Ishikawa (cell line): ENCODE data around the gene TMA7B.

Experiments used
- CEBPB ChIP-seq: IDR thresholded peaks from 2 replicates; pipeline ENCODE4 v1.6.1; 2012
- CREB1 ChIP-seq: IDR thresholded peaks from 2 replicates; pipeline ENCODE4 v1.6.1; 2012; ENCODE audit warnings: low read depth
- EGR1 ChIP-seq: IDR thresholded peaks from 2 replicates; pipeline ENCODE4 v1.6.1; 2012
- EP300 ChIP-seq: IDR thresholded peaks from 2 replicates; pipeline ENCODE4 v1.6.1; 2012; ENCODE audit warnings: borderline replicate concordance
- FOXM1 ChIP-seq: IDR thresholded peaks from 2 replicates; pipeline ENCODE4 v1.6.1; 2012; ENCODE audit warnings: low read depth, borderline replicate concordance
- MAX ChIP-seq: IDR thresholded peaks from 2 replicates; pipeline ENCODE4 v1.6.1; 2012
- NFIC ChIP-seq: IDR thresholded peaks from 2 replicates; pipeline ENCODE4 v1.6.1; 2012
- RAD21 ChIP-seq: IDR thresholded peaks from 2 replicates; pipeline ENCODE4 v1.6.1; 2012; ENCODE audit warnings: low read depth
- REST ChIP-seq: IDR thresholded peaks from 2 replicates; pipeline ENCODE4 v1.6.1; 2012; ENCODE audit warnings: low read depth, mild to moderate bottlenecking
- TAF1 ChIP-seq: IDR thresholded peaks from 2 replicates; pipeline ENCODE4 v1.6.1; 2012; ENCODE audit warnings: low read depth, mild to moderate bottlenecking
- TCF12 ChIP-seq: IDR thresholded peaks from 2 replicates; pipeline ENCODE4 v1.6.1; 2012; ENCODE audit warnings: low read depth
- TEAD4 ChIP-seq: IDR thresholded peaks from 2 replicates; pipeline ENCODE4 v1.6.1; 2012
- YY1 ChIP-seq: IDR thresholded peaks from 2 replicates; pipeline ENCODE4 v1.6.1; 2012; ENCODE audit warnings: low read depth
- ZBTB7A ChIP-seq: IDR thresholded peaks from 2 replicates; pipeline ENCODE4 v1.6.1; 2012; ENCODE audit warnings: low read depth
- TF ChIP-seq, protein P1 (sequence below): IDR thresholded peaks from 2 replicates; pipeline ENCODE4 v1.6.1; 2012

The TMA7B gene

DNA sequence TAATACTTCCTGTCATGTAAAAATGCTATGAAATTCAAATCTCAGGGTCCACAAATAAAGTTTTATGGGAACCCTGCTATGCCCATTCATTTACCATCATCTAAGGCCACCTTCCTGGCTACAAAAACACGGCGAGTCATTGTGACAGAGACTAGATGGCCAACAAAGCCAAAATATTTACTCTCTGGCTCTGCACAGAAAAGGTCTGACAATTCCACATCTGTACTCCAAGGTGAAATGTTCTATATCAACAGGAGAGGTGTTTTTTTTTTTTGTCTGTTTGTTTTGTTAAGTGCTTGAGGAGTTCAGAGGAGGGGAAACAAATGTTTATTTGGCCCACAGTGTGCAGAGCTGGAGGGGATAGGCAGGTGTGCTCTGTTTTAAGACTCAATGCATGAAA lies 18.6 kb upstream of the TMA7B start:
- TF ChIP-seq TAF1 (no peak), MAX (no peak), ZBTB7A (no peak), NFIC (no peak), CREB1 (no peak), EP300 (no peak), REST (no peak), TCF12 (no peak), YY1 (no peak), CEBPB (no peak), EGR1 (no peak), RAD21 (no peak), TEAD4 (no peak), FOXM1 (no peak)
- TF ChIP-seq, protein P1, sequence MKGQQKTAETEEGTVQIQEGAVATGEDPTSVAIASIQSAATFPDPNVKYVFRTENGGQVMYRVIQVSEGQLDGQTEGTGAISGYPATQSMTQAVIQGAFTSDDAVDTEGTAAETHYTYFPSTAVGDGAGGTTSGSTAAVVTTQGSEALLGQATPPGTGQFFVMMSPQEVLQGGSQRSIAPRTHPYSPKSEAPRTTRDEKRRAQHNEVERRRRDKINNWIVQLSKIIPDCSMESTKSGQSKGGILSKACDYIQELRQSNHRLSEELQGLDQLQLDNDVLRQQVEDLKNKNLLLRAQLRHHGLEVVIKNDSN, result no peak

DNA sequence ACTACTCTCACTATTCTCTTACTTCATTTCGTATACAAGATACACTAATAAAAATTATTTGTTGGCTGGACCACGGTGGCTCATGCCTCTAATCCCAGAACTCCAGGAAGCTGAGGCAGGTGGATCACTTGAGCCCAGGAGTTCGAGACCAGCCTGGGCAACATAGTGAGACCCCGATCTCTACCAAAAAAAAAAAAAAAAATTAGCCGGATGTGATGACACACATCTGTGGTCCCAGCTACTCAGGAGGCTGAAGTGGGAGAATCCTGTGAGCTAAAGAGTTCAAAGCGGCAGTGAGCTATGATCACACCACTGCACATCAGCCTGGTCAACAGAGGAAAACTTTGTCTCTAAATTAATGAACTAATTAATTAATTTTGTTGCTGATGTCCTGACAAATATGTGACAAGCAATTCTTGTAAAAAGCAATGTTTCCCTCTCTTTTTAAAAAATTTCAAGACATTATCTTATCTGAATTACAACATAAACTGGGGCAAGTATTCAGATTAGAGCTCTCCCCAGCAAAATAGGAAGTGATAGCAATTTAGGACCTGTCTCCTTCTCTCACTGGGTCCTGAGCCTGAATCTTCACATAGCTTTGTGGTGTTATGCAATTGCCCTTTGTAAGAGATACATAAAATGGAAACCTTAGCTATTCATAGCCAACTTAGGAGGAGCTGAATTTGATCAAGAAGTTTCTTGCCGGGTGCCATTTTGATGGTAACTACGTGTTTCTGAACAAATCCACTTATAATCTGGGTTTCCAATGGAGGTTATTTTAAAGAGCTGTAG lies 17.6 kb upstream of the TMA7B start:
- no peak for TF ChIP-seq TEAD4

DNA sequence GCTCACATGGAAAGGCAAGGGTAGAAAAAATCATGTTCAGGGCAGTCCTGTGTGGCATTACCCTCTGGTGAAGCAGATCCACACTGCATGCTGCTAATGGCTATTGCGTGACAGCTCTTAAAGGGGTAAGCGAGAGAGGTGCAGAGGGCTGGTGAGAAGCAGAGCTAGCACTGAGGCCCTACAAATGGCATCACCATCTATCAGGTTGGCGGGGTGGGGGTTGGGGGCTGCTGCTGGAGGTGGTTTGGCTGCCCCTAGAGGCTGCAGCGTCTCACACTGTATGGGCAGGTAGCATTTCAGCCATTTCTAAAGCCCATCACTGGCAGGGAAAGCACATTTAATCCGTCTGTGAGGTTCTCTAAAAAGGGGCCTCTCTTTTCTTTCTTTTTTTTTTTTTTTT lies 16.9 kb upstream of the TMA7B start:
- TF ChIP-seq TEAD4, result no peak
- no peak for TF ChIP-seq CREB1
- TF ChIP-seq RAD21, result no peak
- TF ChIP-seq TAF1, result no peak

DNA sequence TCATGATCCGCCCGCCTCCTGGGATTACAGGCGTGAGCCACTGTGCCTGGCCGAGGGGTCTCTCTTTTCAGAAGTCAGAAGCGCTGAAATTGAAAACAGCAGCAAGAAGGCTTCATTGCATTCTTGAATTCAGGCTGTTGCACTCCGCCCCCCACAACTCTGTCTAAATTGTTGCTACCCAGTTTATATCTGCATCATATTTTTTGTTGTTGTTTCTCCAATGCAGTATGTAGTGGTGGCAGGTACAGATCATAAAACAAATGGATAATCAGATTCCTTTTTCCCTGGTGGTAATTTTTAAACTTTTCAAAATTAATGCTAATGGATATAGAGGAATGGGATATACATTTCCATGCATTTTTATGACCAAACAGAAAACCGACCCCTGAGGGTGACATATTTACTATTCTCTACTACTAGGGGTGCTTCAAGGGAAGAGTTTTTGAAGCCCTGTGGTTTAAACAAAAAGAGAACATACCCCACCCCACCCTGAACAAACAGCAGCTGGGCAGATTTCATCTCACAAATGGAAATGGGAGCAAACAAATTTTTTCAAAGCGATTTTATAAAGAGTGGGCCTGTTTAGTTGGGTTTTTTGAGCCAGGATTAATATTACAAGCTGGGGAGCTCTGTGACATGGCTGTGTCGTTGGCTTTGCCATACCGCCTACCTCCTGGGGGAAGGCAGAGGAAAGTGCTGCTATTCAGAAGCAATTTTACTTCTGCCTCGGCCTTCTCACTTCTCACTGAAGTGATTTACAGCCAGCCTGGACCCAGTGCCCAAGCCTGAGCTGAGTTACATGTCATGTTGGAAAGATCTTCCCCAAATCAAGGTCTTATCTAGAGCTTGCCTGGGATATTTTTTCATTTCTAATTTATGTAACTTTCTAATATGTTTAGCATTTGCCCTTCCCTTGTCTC lies 16.0 kb upstream of the TMA7B start:
- no peak for TF ChIP-seq CREB1

DNA sequence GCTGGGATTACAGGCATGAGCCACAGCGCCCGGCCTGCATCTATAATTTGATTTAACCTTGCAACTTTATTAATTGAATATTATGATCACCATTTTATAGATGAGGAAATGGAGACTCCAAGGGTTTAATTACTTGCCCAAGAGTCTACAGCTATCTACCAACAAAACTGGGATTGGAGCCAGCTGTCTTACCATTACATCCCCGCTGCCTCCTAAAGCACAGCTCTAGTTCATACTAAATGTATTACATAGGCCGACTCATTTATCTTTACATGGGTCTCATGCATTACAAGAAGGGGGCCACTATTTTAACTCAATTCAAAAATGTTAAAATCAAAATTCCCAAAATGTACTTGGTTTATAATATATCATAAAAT lies 14.1 kb upstream of the TMA7B start:
- TF ChIP-seq TCF12 (no peak), YY1 (no peak), MAX (no peak), TEAD4 (no peak), ZBTB7A (no peak), FOXM1 (no peak), EP300 (no peak), EGR1 (no peak), TAF1 (no peak), RAD21 (no peak)
- TF ChIP-seq, protein P1, result no peak

DNA sequence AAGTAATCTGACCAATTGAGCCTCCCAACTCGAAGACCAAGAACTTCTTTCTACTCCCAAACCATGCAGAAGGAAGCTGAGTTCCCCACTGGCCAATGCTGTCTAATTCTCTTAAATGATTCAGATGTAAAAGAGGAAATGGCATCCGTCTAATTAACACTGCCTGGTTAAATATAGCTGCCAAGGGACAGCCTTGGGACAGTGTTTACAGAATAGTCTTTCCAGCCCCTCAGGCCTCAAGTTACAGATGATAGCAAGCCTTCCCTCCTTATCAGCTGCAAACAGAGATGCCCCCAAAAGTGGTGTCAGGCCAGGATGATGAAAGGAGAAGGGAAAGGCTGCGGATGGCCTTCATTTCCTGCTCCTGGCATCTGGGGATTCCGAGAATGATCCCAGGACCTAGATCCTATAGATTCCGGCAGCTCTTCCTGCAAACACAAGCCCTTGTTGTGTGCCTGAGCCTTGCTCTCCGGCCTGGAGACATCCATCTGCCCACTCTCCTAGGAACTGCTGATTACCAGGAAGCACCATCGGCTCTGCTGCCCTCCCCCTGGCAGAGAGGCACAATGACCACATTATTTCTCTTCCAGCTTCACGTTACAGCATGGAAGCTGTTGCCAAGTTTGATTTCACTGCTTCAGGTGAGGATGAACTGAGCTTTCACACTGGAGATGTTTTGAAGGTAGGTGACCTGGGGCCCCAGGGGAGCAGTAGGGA lies 13.5 kb upstream of the TMA7B start:
- TF ChIP-seq EGR1 (no peak), TCF12 (no peak), RAD21 (no peak)
- TF ChIP-seq, protein P1, result no peak
